ENCODE measurements around the gene VWA3B.

Gene VWA3B

DNA sequence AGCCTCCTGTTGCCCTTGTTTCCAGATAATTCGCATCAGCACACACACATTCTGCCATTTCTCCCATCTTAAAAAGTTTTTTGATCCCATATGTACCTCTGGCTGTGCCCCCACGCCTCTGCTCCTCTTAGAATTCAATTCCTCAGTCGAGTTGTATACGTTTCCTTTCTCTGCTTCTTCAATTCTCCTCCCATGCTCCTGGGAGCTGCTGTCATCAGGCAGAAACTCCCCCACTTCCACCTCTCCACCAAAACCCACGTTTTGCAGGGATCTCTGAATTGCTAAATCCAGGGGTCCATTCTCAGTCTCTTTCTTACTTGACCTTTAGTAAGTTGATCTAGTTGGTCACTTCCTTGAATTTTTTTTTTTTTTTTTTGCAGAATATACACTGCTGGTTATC, 98.8 kb downstream of the VWA3B start:
- Histone ChIP-seq H3K9ac (ENCODE audit: low read depth, low read length, poor library complexity, severe bottlenecking) (no peak overlapping the region), H3K79me2 (ENCODE audit: insufficient read depth, low read length) (no peaks in the 10 kb centered on the region), H2AFZ (ENCODE audit: low read length) (no peak overlapping the region), H3K9me3 (ENCODE audit: insufficient read depth, low read depth, low read length) (no peaks in the 10 kb centered on the region), H3K27me3 (ENCODE audit: insufficient read depth, low read length, poor library complexity, severe bottlenecking) (no peaks in the 10 kb centered on the region), H3K4me1 (ENCODE audit: insufficient read depth, low read length, poor library complexity, severe bottlenecking) (no peaks in the 10 kb centered on the region), H4K20me1 (ENCODE audit: insufficient read depth, low read length, poor library complexity, severe bottlenecking) (no peaks in the 10 kb centered on the region), H3K4me3 (ENCODE audit: low read length, poor library complexity, severe bottlenecking) (no peak overlapping the region), H3F3A (ENCODE audit: low read depth) (no peaks in the 10 kb centered on the region), H3K9me2 (replicated peaks; ENCODE audit: low read depth, low read length) (no peaks in the 10 kb centered on the region), H3K36me3 (ENCODE audit: insufficient read depth, low read length) (no peaks in the 10 kb centered on the region), H3K4me2 (ENCODE audit: low read depth, low read length, poor library complexity, severe bottlenecking) (no peak overlapping the region)
- TF ChIP-seq, protein P1, sequence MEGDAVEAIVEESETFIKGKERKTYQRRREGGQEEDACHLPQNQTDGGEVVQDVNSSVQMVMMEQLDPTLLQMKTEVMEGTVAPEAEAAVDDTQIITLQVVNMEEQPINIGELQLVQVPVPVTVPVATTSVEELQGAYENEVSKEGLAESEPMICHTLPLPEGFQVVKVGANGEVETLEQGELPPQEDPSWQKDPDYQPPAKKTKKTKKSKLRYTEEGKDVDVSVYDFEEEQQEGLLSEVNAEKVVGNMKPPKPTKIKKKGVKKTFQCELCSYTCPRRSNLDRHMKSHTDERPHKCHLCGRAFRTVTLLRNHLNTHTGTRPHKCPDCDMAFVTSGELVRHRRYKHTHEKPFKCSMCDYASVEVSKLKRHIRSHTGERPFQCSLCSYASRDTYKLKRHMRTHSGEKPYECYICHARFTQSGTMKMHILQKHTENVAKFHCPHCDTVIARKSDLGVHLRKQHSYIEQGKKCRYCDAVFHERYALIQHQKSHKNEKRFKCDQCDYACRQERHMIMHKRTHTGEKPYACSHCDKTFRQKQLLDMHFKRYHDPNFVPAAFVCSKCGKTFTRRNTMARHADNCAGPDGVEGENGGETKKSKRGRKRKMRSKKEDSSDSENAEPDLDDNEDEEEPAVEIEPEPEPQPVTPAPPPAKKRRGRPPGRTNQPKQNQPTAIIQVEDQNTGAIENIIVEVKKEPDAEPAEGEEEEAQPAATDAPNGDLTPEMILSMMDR (conservative IDR thresholded peaks at IDR 0.05; ENCODE audit: low read length) = no peak

- Histone ChIP-seq H3K9ac (ENCODE audit: low read depth, low read length, poor library complexity, severe bottlenecking) (no peak overlapping the region), H3F3A (ENCODE audit: low read depth) (no peaks in the 10 kb centered on the region), H3K4me1 (ENCODE audit: insufficient read depth, low read length, poor library complexity, severe bottlenecking) (no peaks in the 10 kb centered on the region), H3K27me3 (ENCODE audit: insufficient read depth, low read length, poor library complexity, severe bottlenecking) (no peaks in the 10 kb centered on the region), H3K9me2 (replicated peaks; ENCODE audit: low read depth, low read length) (no peaks in the 10 kb centered on the region), H3K36me3 (ENCODE audit: insufficient read depth, low read length) (no peaks in the 10 kb centered on the region), H3K9me3 (ENCODE audit: insufficient read depth, low read depth, low read length) (no peaks in the 10 kb centered on the region), H3K4me3 (ENCODE audit: low read length, poor library complexity, severe bottlenecking) (no peak overlapping the region), H2AFZ (ENCODE audit: low read length) (no peak overlapping the region), H3K79me2 (ENCODE audit: insufficient read depth, low read length) (no peaks in the 10 kb centered on the region), H3K4me2 (ENCODE audit: low read depth, low read length, poor library complexity, severe bottlenecking) (no peak overlapping the region), H4K20me1 (ENCODE audit: insufficient read depth, low read length, poor library complexity, severe bottlenecking) (no peaks in the 10 kb centered on the region)
- TF ChIP-seq EZH2phosphoT487 (IDR thresholded peaks at IDR 0.05; ENCODE audit: borderline replicate concordance) = no peak
- TF ChIP-seq, protein P1 (conservative IDR thresholded peaks at IDR 0.05; ENCODE audit: low read length) = no peak
Measured at GRCh38 chr2:98187194-98187593, 100.2 kb downstream of the VWA3B start.

GRCh38 chr2:98188351-98189046, 101.5 kb downstream of the VWA3B start:
- Histone ChIP-seq H3K4me3 (ENCODE audit: low read length, poor library complexity, severe bottlenecking) (no peak overlapping the region), H4K20me1 (ENCODE audit: insufficient read depth, low read length, poor library complexity, severe bottlenecking) (no peaks in the 10 kb centered on the region), H3K27me3 (ENCODE audit: insufficient read depth, low read length, poor library complexity, severe bottlenecking) (no peaks in the 10 kb centered on the region), H3K79me2 (ENCODE audit: insufficient read depth, low read length) (no peaks in the 10 kb centered on the region), H3K4me2 (ENCODE audit: low read depth, low read length, poor library complexity, severe bottlenecking) (no peak overlapping the region), H3K9ac (ENCODE audit: low read depth, low read length, poor library complexity, severe bottlenecking) (no peak overlapping the region), H3F3A (ENCODE audit: low read depth) (no peaks in the 10 kb centered on the region), H3K36me3 (ENCODE audit: insufficient read depth, low read length) (no peaks in the 10 kb centered on the region), H3K9me2 (replicated peaks; ENCODE audit: low read depth, low read length) (no peaks in the 10 kb centered on the region), H3K9me3 (ENCODE audit: insufficient read depth, low read depth, low read length) (no peaks in the 10 kb centered on the region), H3K4me1 (ENCODE audit: insufficient read depth, low read length, poor library complexity, severe bottlenecking) (no peaks in the 10 kb centered on the region), H2AFZ (ENCODE audit: low read length) (no peak overlapping the region)
- TF ChIP-seq, protein P1 (conservative IDR thresholded peaks at IDR 0.05; ENCODE audit: low read length) = peak; percentile 24; the same call in 1 of the 2 replicates
- TF ChIP-seq EZH2phosphoT487 (IDR thresholded peaks at IDR 0.05; ENCODE audit: borderline replicate concordance) = no peak
